GM12878 (cell line): ENCODE results near the gene XPNPEP1. TPM values are rescaled to one million over a fixed set of nuclear protein-coding genes. Genes with fewer than 3 reads are reported as not detected.

Experiments
- ATAC-seq: fragments of 200-7000 bp; cut with Tn5 transposase; 3 replicates; pipeline ENCODE4 v1.9.1; 2020; ENCODE audit warnings: mild to moderate bottlenecking, moderate library complexity
- BruUV-seq: library from RNA; stranded (reverse); fragments of 400-500 nt; replicated peaks from 2 replicates; lab custom pipeline; 2021; lab: Mats Ljungman, UMichigan
- CTCF ChIA-PET: fragments of 300-600 bp; sonication (Branson Sonifier 250); formaldehyde crosslinking; extraction: SDS; loops from one replicate; lab custom pipeline; 2021; ENCODE audit warnings: inconsistent platforms; lab: Yijun Ruan, JAX
- POLR2A ChIA-PET: fragments of 350-600 bp; formaldehyde crosslinking; extraction: SDS; loops from one replicate; lab custom pipeline; 2021; ENCODE audit warnings: inconsistent platforms; lab: Charles Lee
- RAD21 ChIA-PET: fragments of 300-600 bp; sonication (Branson Sonifier 250); formaldehyde crosslinking; loops from one replicate; lab custom pipeline; 2023; ENCODE audit warnings: antibody characterized with exemption; ENCODE audit not compliant: unreplicated experiment; lab: Charles Lee
- SMC1A ChIA-PET: fragments of 300-600 bp; sonication (Branson Sonifier 250); formaldehyde crosslinking; loops from one replicate; lab custom pipeline; 2023; ENCODE audit not compliant: unreplicated experiment, uncharacterized antibody; lab: Charles Lee
- DNase-seq: peaks from one replicate; pipeline ENCODE4 v3.0.0-alpha.2; 2011; ENCODE audit warnings: low read depth, low spot score
- FAIRE-seq: peaks from 3 replicates; lab custom pipeline; 2011; peaks lifted over from hg19 to GRCh38; lab: Jason Lieb, UNC
- H2AFZ ChIP-seq: 2 replicates; pipeline ENCODE4 v1.6.0; 2011; ENCODE audit warnings: low read depth, low read length, control low read depth; ENCODE audit not compliant: control insufficient read depth
- H3K27ac ChIP-seq: 2 replicates; pipeline ENCODE4 v1.5.1; 2011; ENCODE audit warnings: control low read depth; ENCODE audit not compliant: control insufficient read depth, insufficient read depth
- H3K27me3 ChIP-seq, 2 experiments: replicated peaks in 1 of 2; 2 replicates each; pipeline versions ENCODE4 v1.6.0 to v1.6.1; 2011; ENCODE audit warnings: low read length in 1 of 2; ENCODE audit not compliant: control insufficient read depth in 2 of 2, insufficient read depth in 2 of 2
- H3K36me3 ChIP-seq, 2 experiments: 2 replicates each; pipeline ENCODE4 v1.5.1; 2011; ENCODE audit warnings: low read length in 1 of 2; ENCODE audit not compliant: control insufficient read depth in 2 of 2, insufficient read depth in 2 of 2
- H3K4me1 ChIP-seq: 2 replicates; pipeline ENCODE4 v1.6.1; 2011; ENCODE audit warnings: mild to moderate bottlenecking, low read length, moderate library complexity, mixed read lengths; ENCODE audit not compliant: control insufficient read depth, insufficient read depth
- H3K4me2 ChIP-seq: 2 replicates; pipeline ENCODE4 v1.6.0; 2011; ENCODE audit warnings: control low read depth; ENCODE audit not compliant: control insufficient read depth, insufficient read depth
- H3K4me3 ChIP-seq: fragments of 200-600 bp; sonication (generic); 2 replicates; pipeline ENCODE4 v1.5.1; 2016
- H3K79me2 ChIP-seq: 2 replicates; pipeline ENCODE4 v1.6.0; 2011; ENCODE audit warnings: low read length; ENCODE audit not compliant: control insufficient read depth, insufficient read depth
- H3K9ac ChIP-seq: 2 replicates; pipeline ENCODE4 v1.8.0; 2011; ENCODE audit warnings: low read length, control low read depth, mixed read lengths; ENCODE audit not compliant: control insufficient read depth, insufficient read depth
- H3K9me3 ChIP-seq: replicated peaks from 3 replicates; pipeline ENCODE4 v1.5.1; 2011; ENCODE audit warnings: mild to moderate bottlenecking, low read length; ENCODE audit not compliant: control insufficient read depth, insufficient read depth
- H4K20me1 ChIP-seq: 2 replicates; pipeline ENCODE4 v1.6.0; 2011; ENCODE audit not compliant: control insufficient read depth, insufficient read depth
- ATF7 ChIP-seq: fragments of 450-650 bp; IDR thresholded peaks from 2 replicates; pipeline ENCODE4 v1.6.1; 2016; ENCODE audit warnings: low read depth, mild to moderate bottlenecking
- DPF2 ChIP-seq: fragments of 450-650 bp; IDR thresholded peaks from 2 replicates; pipeline ENCODE4 v1.6.1; 2017; ENCODE audit warnings: mild to moderate bottlenecking
- EP300 ChIP-seq, 2 experiments: fragments of 150-350 bp in 1 of 2; IDR thresholded peaks; 2 replicates each; pipeline ENCODE4 v1.6.1; 2011 to 2012; ENCODE audit warnings: low read depth in 2 of 2, low read length in 2 of 2, borderline replicate concordance in 1 of 2, improper control_type of control experiment in 1 of 2, inconsistent platforms in 1 of 2; ENCODE audit not compliant: control insufficient read depth in 1 of 2
- HCFC1 ChIP-seq: fragments of 150-350 bp; IDR thresholded peaks from 2 replicates; pipeline ENCODE4 v1.6.1; 2014; ENCODE audit warnings: low read length
- HDAC2 ChIP-seq: fragments of 200-600 bp; sonication (generic); IDR thresholded peaks from 2 replicates; pipeline ENCODE4 v1.6.1; 2017
- IKZF2 ChIP-seq, 2 experiments: fragments of 450-650 bp; IDR thresholded peaks; 2 replicates each; pipeline ENCODE4 v1.6.1; 2017; ENCODE audit warnings: mild to moderate bottlenecking in 2 of 2, moderate library complexity in 2 of 2
- JUNB ChIP-seq: IDR thresholded peaks from 2 replicates; pipeline ENCODE4 v1.6.1; 2016; ENCODE audit warnings: antibody characterized with exemption, mild to moderate bottlenecking
- LARP7 ChIP-seq: fragments of 450-650 bp; IDR thresholded peaks from 2 replicates; pipeline ENCODE4 v1.6.1; 2017; ENCODE audit warnings: mild to moderate bottlenecking
- MTA2 ChIP-seq: fragments of 450-650 bp; IDR thresholded peaks from 2 replicates; pipeline ENCODE4 v1.6.1; 2016; ENCODE audit warnings: low read depth, mild to moderate bottlenecking, moderate library complexity
- NFIC ChIP-seq: IDR thresholded peaks from 2 replicates; pipeline ENCODE4 v1.6.1; 2012; ENCODE audit warnings: low read depth, mild to moderate bottlenecking, inconsistent platforms, low read length, moderate library complexity
- NFXL1 ChIP-seq: fragments of 450-650 bp; IDR thresholded peaks from 2 replicates; pipeline ENCODE4 v1.6.1; 2017; ENCODE audit warnings: antibody characterized with exemption, mild to moderate bottlenecking, borderline replicate concordance
- PBX3 ChIP-seq: IDR thresholded peaks from 2 replicates; pipeline ENCODE4 v1.6.1; 2011; ENCODE audit warnings: mild to moderate bottlenecking, low read depth, low read length, moderate library complexity; ENCODE audit not compliant: insufficient replicate concordance
- PKNOX1 ChIP-seq: fragments of 450-650 bp; IDR thresholded peaks from 2 replicates; pipeline ENCODE4 v1.6.1; 2016; ENCODE audit warnings: mild to moderate bottlenecking
- RUNX3 ChIP-seq: IDR thresholded peaks from 2 replicates; pipeline ENCODE4 v1.6.1; 2012; ENCODE audit warnings: low read length, inconsistent platforms
- STAT3 ChIP-seq: IDR thresholded peaks from 2 replicates; pipeline ENCODE4 v1.6.1; 2011; ENCODE audit warnings: low read depth, low read length, improper control_type of control experiment
- ZNF274 ChIP-seq: IDR thresholded peaks from one replicate; pipeline ENCODE4 v1.8.0; 2011; ENCODE audit not compliant: insufficient read length, insufficient read depth
- WGBS: methylation state at CpG from one replicate; pipeline ENCODE4 v1.1.6; 2016; ENCODE audit warnings: low lambda C conversion rate; ENCODE audit not compliant: insufficient replicate concordance, insufficient coverage; ENCODE audit errors: missing lambda C conversion rate; 5-methylcytosine and 5-hydroxymethylcytosine counted together
- in situ Hi-C: fragments of 300-500 bp; cut with MboI; formaldehyde crosslinking; loops from 9 replicates; pipeline ENCODE4 v1.14.3; 2018; ENCODE audit warnings: mixed read lengths
- intact Hi-C: fragments of 100-400 bp; cut with micrococcal nuclease; formaldehyde crosslinking; loops from one replicate; pipeline ENCODE4 v1.14.2; 2022; ENCODE audit not compliant: unreplicated experiment
- polyA plus RNA-seq, 11 experiments: library from polyadenylated mRNA; depleted of rRNA in 4 of 11; unstranded in 6 of 11; stranded (reverse) in 5 of 11; fragments of >200 nt; fragmentation: Nextera tagmentation in 4 of 11; fragmentation: Illumina TruSeq in 1 of 11; extraction: Ambion mirVana in 4 of 11; extraction: Trizol in 1 of 11; gene quantifications; 1 replicate in 1 of 11; 2 replicates in 10 of 11; pipeline versions ENCODE4 v1.2.1 to v1.2.3, GENCODE V29; 2011 to 2016; ENCODE audit warnings: inconsistent platforms in 2 of 11, missing spikeins in 2 of 11, low read depth in 1 of 11
- total RNA-seq, 4 experiments: library from RNA; depleted of rRNA in 3 of 4; stranded (reverse); fragments of >200 nt in 3 of 4; fragmentation: Illumina TruSeq in 1 of 4; extraction: Trizol in 1 of 4; gene quantifications; 2 replicates each; pipeline versions ENCODE4 v1.2.1 to v1.2.3, GENCODE V29; 2013 to 2021

XPNPEP1 gene
- total and polyA plus RNA-seq, 10 of the 15 experiments (the other 5 are each of a cell fraction or from before 2014, with no cell fraction given): 22.7 to 108 (median 43.5) TPM

- no peak overlapping the region for H3K4me3 ChIP-seq
- POLR2A ChIA-PET: no interaction called here
- SMC1A ChIA-PET: interaction anchor here (0.6 to 2.3 kb wide), 2 partner anchors 10 to 196 kb away, joined by 3 to 7 read pairs; no protein-coding TSS in a partner anchor
- H3K9me3 ChIP-seq: peaks cover 4% of the 10 kb centered on the region; the same call in 2 of the 3 replicates
- no peak overlapping the region for H3K4me2 ChIP-seq
- ATAC-seq (no peak), DNase-seq (no peak), FAIRE-seq (no peak)
- TF ChIP-seq HDAC2 (no peak), LARP7 (no peak), ZNF274 (no peak), NFXL1 (no peak)
- no peaks in the 10 kb centered on the region for H3K36me3 ChIP-seq
- H3K4me1 ChIP-seq: peaks cover 39% of the 10 kb centered on the region
- RAD21 ChIA-PET: no interaction called here
- peaks cover 71% of the 10 kb centered on the region for H3K79me2 ChIP-seq
- no peak overlapping the region for H3K27ac ChIP-seq
- no peaks in the 10 kb centered on the region; the same call in 1 of the 2 replicates for H4K20me1 ChIP-seq
- 98% methylated on average over 2 of the region's 3 CpGs for WGBS
- H3K9ac ChIP-seq: no peak overlapping the region
- in situ Hi-C loops (no loop called here), intact Hi-C loops (no loop called here)
- no peaks in the 10 kb centered on the region for H3K27me3 ChIP-seq
- no TSS peak for BruUV-seq
- CTCF ChIA-PET: interaction anchor here (1.3 kb wide), 1 partner anchor 59 kb away, joined by 3 read pairs; no protein-coding TSS in a partner anchor
- no peak overlapping the region for H2AFZ ChIP-seq
Measured at GRCh38 chr10:109920016-109920415, 3.3 kb downstream of the XPNPEP1 start.

- Histone ChIP-seq H3K9ac (no peak overlapping the region), H3K9me3 (peaks cover 4% of the 10 kb centered on the region; the same call in 2 of the 3 replicates), H3K27me3 (no peaks in the 10 kb centered on the region), H4K20me1 (no peaks in the 10 kb centered on the region; the same call in 1 of the 2 replicates), H3K36me3 (no peaks in the 10 kb centered on the region), H3K79me2 (peaks cover 71% of the 10 kb centered on the region), H3K4me2 (no peak overlapping the region), H2AFZ (no peak overlapping the region), H3K4me1 (peaks cover 39% of the 10 kb centered on the region), H3K27ac (no peak overlapping the region), H3K4me3 (no peak overlapping the region)
- POLR2A ChIA-PET: no interaction called here
- CTCF ChIA-PET: interaction anchor here (0.5 kb wide), 1 partner anchor 9 kb away, joined by 3 read pairs; no protein-coding TSS in a partner anchor
- ATAC-seq (peak; percentile 3; the same call in 1 of the 3 replicates), DNase-seq (no peak), FAIRE-seq (no peak)
- no TSS peak for BruUV-seq
- TF ChIP-seq PBX3: no peak
- TF ChIP-seq NFIC: 0 out of 2 replicates have a peak, but pooled peaks have one; percentile 31
- no peak for TF ChIP-seq STAT3
- TF ChIP-seq MTA2: peak; percentile 37; the same call in 1 of the 2 replicates
- 0 out of 2 replicates have a peak, but pooled peaks have one; percentile 16 for TF ChIP-seq ATF7
- TF ChIP-seq EP300 (IDR thresholded peaks at IDR 0.05; ENCODE audit: borderline replicate concordance in 1 of 2, control insufficient read depth in 1 of 2, low read depth in 2 of 2, low read length in 2 of 2): no peak
- TF ChIP-seq JUNB: peak; percentile 77
- TF ChIP-seq RUNX3: peak; percentile 85
- TF ChIP-seq IKZF2 (IDR thresholded peaks at IDR 0.05): 0 out of 4 replicates have a peak, but pooled peaks of 1 of the 2 experiments have one; percentile 27
- peak; percentile 68 for TF ChIP-seq PKNOX1
- no peak for TF ChIP-seq HCFC1
- TF ChIP-seq DPF2: peak; percentile 32; the same call in 1 of the 2 replicates
- intact Hi-C loops (loop anchor here (5.0 kb wide), 1 partner anchor 153 kb away; no protein-coding TSS in a partner anchor), in situ Hi-C loops (no loop called here)
- WGBS: 4% methylated on average over 2 of the region's 2 CpGs
- SMC1A ChIA-PET: interaction anchor here (2.3 kb wide), 1 partner anchor 9 kb away, joined by 7 read pairs; no protein-coding TSS in a partner anchor
- RAD21 ChIA-PET: no interaction called here
Measured at GRCh38 chr10:109919220-109919619, 4.1 kb downstream of the XPNPEP1 start.
